Panc1 (cell line): ENCODE data around the gene SCN10A. TPM values are rescaled to one million over a fixed set of nuclear protein-coding genes. Genes with fewer than 3 reads are reported as not detected.

Experiments
- ATAC-seq: fragments of 200-7000 bp; cut with Tn5 transposase; 2 replicates; pipeline ENCODE4 v1.9.1; 2020; ENCODE audit warnings: mild to moderate bottlenecking, moderate library complexity
- BruUV-seq: library from RNA; stranded (reverse); fragments of 400-500 nt; replicated peaks from 2 replicates; lab custom pipeline; 2021; lab: Mats Ljungman, UMichigan
- CTCF ChIA-PET: fragments of 300-600 bp; sonication (Branson Sonifier 250); formaldehyde crosslinking; loops from one replicate; lab custom pipeline; 2022; ENCODE audit warnings: antibody characterized with exemption; lab: Charles Lee
- POLR2A ChIA-PET: fragments of 300-600 bp; sonication (Branson Sonifier 250); formaldehyde crosslinking; loops from one replicate; lab custom pipeline; 2022; ENCODE audit warnings: antibody characterized with exemption; lab: Charles Lee
- DNase-seq: peaks from one replicate; pipeline ENCODE4 v3.0.0-alpha.2; 2010; ENCODE audit warnings: low read depth, low spot score
- H3K27ac ChIP-seq: 2 replicates; pipeline ENCODE4 v1.5.1; 2011; ENCODE audit warnings: mild to moderate bottlenecking, low read length, inconsistent platforms
- H3K27me3 ChIP-seq: fragments of 200-500 bp; sonication (Bioruptor generic); 2 replicates; pipeline ENCODE4 v1.6.0; 2014; ENCODE audit warnings: low read length, inconsistent platforms; ENCODE audit not compliant: control insufficient read depth, insufficient read depth
- H3K36me3 ChIP-seq: fragments of 200-500 bp; sonication (Bioruptor generic); 2 replicates; pipeline ENCODE4 v1.5.1; 2014; ENCODE audit warnings: inconsistent platforms, mild to moderate bottlenecking, low read length, moderate library complexity; ENCODE audit not compliant: control insufficient read depth, insufficient read depth
- H3K4me1 ChIP-seq: 2 replicates; pipeline ENCODE4 v1.5.1; 2011; ENCODE audit warnings: inconsistent platforms, mild to moderate bottlenecking, low read length, moderate library complexity; ENCODE audit not compliant: control insufficient read depth, insufficient read depth
- H3K4me3 ChIP-seq, 2 experiments: 2 replicates each; pipeline ENCODE4 v1.5.1; 2011 to 2012; ENCODE audit warnings: low read depth in 2 of 2, low read length in 2 of 2, mild to moderate bottlenecking in 2 of 2, inconsistent platforms in 1 of 2, moderate library complexity in 1 of 2
- H3K9me3 ChIP-seq: fragments of 200-500 bp; sonication (Bioruptor generic); 2 replicates; pipeline ENCODE4 v1.5.1; 2014; ENCODE audit warnings: low read depth, mild to moderate bottlenecking, inconsistent platforms, low read length, moderate library complexity; ENCODE audit not compliant: control insufficient read depth, insufficient read depth
- POLR2AphosphoS5 ChIP-seq: IDR thresholded peaks from 2 replicates; pipeline ENCODE4 v1.6.1; 2012; ENCODE audit warnings: mild to moderate bottlenecking, low read depth, low read length, moderate library complexity
- REST ChIP-seq, 2 experiments: IDR thresholded peaks; 2 replicates each; pipeline ENCODE4 v1.6.1; 2011 to 2012; ENCODE audit warnings: low read depth in 2 of 2, control low read depth in 1 of 2, low read length in 1 of 2, mild to moderate bottlenecking in 1 of 2, moderate library complexity in 1 of 2; ENCODE audit not compliant: insufficient read depth in 1 of 2
- SIN3A ChIP-seq: IDR thresholded peaks from 2 replicates; pipeline ENCODE4 v1.6.1; 2012; ENCODE audit warnings: low read depth, mild to moderate bottlenecking, low read length, moderate library complexity, borderline replicate concordance; ENCODE audit not compliant: insufficient read depth
- TCF7L2 ChIP-seq: IDR thresholded peaks from 2 replicates; pipeline ENCODE4 v1.6.1; 2011; ENCODE audit warnings: mild to moderate bottlenecking, low read depth, low read length, inconsistent platforms
- in situ Hi-C: cut with HindIII; loops from 2 replicates; pipeline ENCODE4 v1.10.0; 2016; ENCODE audit warnings: low sequenced_read_pairs, low pct_unique_long_range_greater_than_20kb
- intact Hi-C: fragments of 100-400 bp; cut with micrococcal nuclease; formaldehyde crosslinking; loops from one replicate; pipeline ENCODE4 v1.10.0; 2022; ENCODE audit not compliant: unreplicated experiment
- total RNA-seq: library from RNA; stranded (reverse); gene quantifications from one replicate; pipeline ENCODE4 v1.2.1, GENCODE V29; 2021; ENCODE audit not compliant: unreplicated experiment
- TF ChIP-seq, protein P1 (sequence below): fragments of 450-650 bp; IDR thresholded peaks from 2 replicates; pipeline ENCODE4 v1.5.1; 2017; ENCODE audit warnings: mild to moderate bottlenecking

Gene SCN10A
- total RNA-seq, 1 experiment from 2014 or later, result not detected

DNA sequence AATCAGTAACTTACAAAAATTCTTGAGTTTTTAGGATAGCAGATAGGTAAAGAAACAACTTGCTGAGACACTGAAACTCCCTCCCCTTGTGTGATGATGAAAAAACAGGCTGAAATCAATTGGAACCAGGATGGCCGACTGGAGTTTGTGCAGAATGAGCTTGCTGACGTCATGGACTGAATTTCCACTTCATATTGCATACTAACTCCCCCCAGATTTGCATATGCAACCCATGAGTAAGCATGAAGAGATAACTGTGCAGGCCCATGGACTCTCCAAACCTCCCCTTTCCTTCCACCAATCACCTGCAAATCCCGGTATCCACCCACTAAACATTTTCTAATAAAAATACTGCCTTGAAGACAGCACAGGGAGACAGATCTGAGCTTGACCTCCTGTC is 84.5 kb downstream of the SCN10A start:
- Histone ChIP-seq H3K4me1 (no peaks in the 10 kb centered on the region), H3K27me3 (no peaks in the 10 kb centered on the region), H3K27ac (no peak overlapping the region), H3K9me3 (no peaks in the 10 kb centered on the region), H3K4me3 (no peak overlapping the region), H3K36me3 (no peaks in the 10 kb centered on the region)
- DNase-seq (no peak), ATAC-seq (no peak)
- POLR2A ChIA-PET, result no interaction called here
- in situ Hi-C loops, result no loop called here
- BruUV-seq, result no TSS peak
- intact Hi-C loops, result no loop called here
- TF ChIP-seq POLR2AphosphoS5 (no peak), REST (IDR thresholded peaks at IDR 0.05; ENCODE audit: insufficient read depth in 1 of 2, low read depth in 2 of 2, low read length in 1 of 2) (no peak), TCF7L2 (no peak), SIN3A (no peak)
- TF ChIP-seq, protein P1, sequence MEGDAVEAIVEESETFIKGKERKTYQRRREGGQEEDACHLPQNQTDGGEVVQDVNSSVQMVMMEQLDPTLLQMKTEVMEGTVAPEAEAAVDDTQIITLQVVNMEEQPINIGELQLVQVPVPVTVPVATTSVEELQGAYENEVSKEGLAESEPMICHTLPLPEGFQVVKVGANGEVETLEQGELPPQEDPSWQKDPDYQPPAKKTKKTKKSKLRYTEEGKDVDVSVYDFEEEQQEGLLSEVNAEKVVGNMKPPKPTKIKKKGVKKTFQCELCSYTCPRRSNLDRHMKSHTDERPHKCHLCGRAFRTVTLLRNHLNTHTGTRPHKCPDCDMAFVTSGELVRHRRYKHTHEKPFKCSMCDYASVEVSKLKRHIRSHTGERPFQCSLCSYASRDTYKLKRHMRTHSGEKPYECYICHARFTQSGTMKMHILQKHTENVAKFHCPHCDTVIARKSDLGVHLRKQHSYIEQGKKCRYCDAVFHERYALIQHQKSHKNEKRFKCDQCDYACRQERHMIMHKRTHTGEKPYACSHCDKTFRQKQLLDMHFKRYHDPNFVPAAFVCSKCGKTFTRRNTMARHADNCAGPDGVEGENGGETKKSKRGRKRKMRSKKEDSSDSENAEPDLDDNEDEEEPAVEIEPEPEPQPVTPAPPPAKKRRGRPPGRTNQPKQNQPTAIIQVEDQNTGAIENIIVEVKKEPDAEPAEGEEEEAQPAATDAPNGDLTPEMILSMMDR, result no peak
- CTCF ChIA-PET, result no interaction called here

DNA sequence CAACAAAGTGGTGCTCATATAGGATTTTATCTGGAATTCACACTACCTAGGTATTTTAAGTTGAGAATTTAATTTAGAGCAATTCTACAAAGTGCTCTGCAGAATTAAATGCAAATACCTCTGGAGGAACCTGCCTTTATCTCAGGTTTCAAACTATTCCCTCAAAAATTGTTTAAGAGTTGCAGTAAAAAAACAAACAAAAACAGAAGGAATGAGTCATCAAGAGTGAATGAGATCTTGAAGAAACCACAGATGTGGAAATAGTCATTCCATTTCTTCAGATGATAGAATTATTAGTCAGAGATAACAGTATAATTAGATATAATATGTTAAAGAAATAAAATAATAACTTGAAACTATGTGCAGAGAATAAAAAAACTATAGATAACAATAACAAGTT is 85.7 kb downstream of the SCN10A start:
- intact Hi-C loops (no loop called here), in situ Hi-C loops (no loop called here)
- DNase-seq (no peak), ATAC-seq (no peak)
- Histone ChIP-seq H3K4me3 (no peak overlapping the region), H3K36me3 (no peaks in the 10 kb centered on the region), H3K27me3 (no peaks in the 10 kb centered on the region), H3K27ac (no peak overlapping the region), H3K4me1 (no peaks in the 10 kb centered on the region), H3K9me3 (no peaks in the 10 kb centered on the region)
- POLR2A ChIA-PET, result no interaction called here
- BruUV-seq, result no TSS peak
- CTCF ChIA-PET, result interaction anchor here (0.6 kb wide), 1 partner anchor 196 kb away, joined by 4 read pairs; no protein-coding TSS in a partner anchor
- TF ChIP-seq SIN3A, result no peak
- TF ChIP-seq REST (IDR thresholded peaks at IDR 0.05; ENCODE audit: insufficient read depth in 1 of 2, low read depth in 2 of 2, low read length in 1 of 2), result no peak
- TF ChIP-seq, protein P1, result no peak
- TF ChIP-seq TCF7L2, result no peak
- no peak for TF ChIP-seq POLR2AphosphoS5
